OCI-LY7 (cell line): ENCODE results near the gene ELK1.

Experiments
- CTCF ChIP-seq: fragments of 200-600 bp; sonication (generic); conservative IDR thresholded peaks from 2 replicates; pipeline ENCODE4 v1.5.1; 2014; ENCODE audit warnings: mild to moderate bottlenecking, antibody characterized with exemption, low read length, moderate library complexity, mixed read lengths
- EZH2phosphoT487 ChIP-seq: fragments of 200-600 bp; sonication (generic); IDR thresholded peaks from 2 replicates; pipeline ENCODE4 v1.6.1; 2018; ENCODE audit warnings: low read depth, borderline replicate concordance, mild to moderate bottlenecking, mixed run types, antibody characterized with exemption, low read length, moderate library complexity, mixed read lengths

DNA sequence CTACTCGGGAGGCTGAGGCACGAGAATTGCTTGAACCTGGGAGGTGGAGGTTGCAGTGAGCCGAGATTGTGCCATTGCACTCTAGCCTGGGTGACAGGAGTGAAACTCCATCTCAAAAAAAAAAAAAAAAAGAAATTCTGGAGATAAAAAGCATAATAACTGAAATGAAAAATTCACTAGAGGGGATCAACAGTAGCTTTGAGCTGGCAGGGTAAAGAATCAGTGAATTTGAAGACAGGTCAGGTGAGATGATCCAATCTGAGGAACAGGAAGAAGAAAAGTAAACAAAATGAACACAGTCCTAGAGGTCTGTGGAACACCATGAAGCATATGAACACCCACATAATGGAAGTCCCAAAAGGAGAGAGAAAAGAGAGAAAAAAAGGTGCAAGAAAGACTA is 53.1 kb downstream of the ELK1 start:
- TF ChIP-seq CTCF (no peak), EZH2phosphoT487 (no peak)
